Rectal smooth muscle tissue (tissue), 1 donor: ENCODE measurements around the gene DYRK3.

Experiments
- H3K27ac ChIP-seq: one replicate; pipeline ENCODE4 v1.7.0; 2013; ENCODE audit warnings: low read depth, low read length, inconsistent platforms
- H3K27me3 ChIP-seq: one replicate; pipeline ENCODE4 v1.7.0; 2013; ENCODE audit warnings: low read length; ENCODE audit not compliant: control insufficient read depth, insufficient read depth
- H3K36me3 ChIP-seq: one replicate; pipeline ENCODE4 v1.7.0; 2013; ENCODE audit warnings: low read length; ENCODE audit not compliant: control insufficient read depth, insufficient read depth
- H3K4me1 ChIP-seq: one replicate; pipeline ENCODE4 v1.7.0; 2013; ENCODE audit warnings: low read length; ENCODE audit not compliant: control insufficient read depth, insufficient read depth
- H3K4me3 ChIP-seq: one replicate; pipeline ENCODE4 v1.7.0; 2013; ENCODE audit warnings: low read length
- H3K9ac ChIP-seq: one replicate; pipeline ENCODE4 v1.7.0; 2013; ENCODE audit warnings: low read length

Gene DYRK3

DNA sequence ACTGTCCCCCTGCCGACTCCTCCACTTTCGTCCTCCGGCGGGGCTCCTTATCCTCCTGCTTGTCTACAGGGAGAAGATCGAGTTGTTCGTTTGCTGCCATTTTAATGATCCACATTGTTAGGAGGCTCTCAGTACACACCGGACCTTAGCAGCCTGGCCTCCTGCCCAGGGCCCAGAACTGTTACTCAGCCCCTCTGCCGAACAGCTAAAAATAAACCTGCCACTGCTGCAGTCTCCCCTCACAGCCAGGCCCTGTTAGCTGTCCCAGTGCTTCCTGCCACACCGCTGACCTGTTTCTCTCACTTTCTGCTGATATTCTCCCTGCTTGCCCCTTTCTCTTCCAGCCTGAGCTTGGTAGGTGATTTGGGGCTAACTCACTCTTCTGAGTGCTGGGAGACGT, 57.7 kb downstream of the DYRK3 start:
- H3K4me3 ChIP-seq: peak overlapping the region; percentile 46
- H3K9ac ChIP-seq: no peak overlapping the region
- H3K36me3 ChIP-seq: no peaks in the 10 kb centered on the region
- H3K27ac ChIP-seq: peak overlapping the region; percentile 77
- H3K27me3 ChIP-seq: no peaks in the 10 kb centered on the region
- H3K4me1 ChIP-seq: peaks cover 67% of the 10 kb centered on the region

GRCh38 chr1:206693592-206693991, 58.3 kb downstream of the DYRK3 start:
- Histone ChIP-seq H3K4me3 (peak overlapping the region; percentile 46), H3K36me3 (no peaks in the 10 kb centered on the region), H3K27me3 (no peaks in the 10 kb centered on the region), H3K4me1 (peaks cover 64% of the 10 kb centered on the region), H3K9ac (no peak overlapping the region), H3K27ac (peak overlapping the region; percentile 77)

- no peak overlapping the region for H3K9ac ChIP-seq
- H3K27ac ChIP-seq: peak overlapping the region; percentile 77
- H3K4me1 ChIP-seq: peaks cover 60% of the 10 kb centered on the region
- no peak overlapping the region for H3K4me3 ChIP-seq
- no peaks in the 10 kb centered on the region for H3K27me3 ChIP-seq
- no peaks in the 10 kb centered on the region for H3K36me3 ChIP-seq
These were observed 59.1 kb downstream of the DYRK3 start for GRCh38 chr1:206694171-206695124.

DNA sequence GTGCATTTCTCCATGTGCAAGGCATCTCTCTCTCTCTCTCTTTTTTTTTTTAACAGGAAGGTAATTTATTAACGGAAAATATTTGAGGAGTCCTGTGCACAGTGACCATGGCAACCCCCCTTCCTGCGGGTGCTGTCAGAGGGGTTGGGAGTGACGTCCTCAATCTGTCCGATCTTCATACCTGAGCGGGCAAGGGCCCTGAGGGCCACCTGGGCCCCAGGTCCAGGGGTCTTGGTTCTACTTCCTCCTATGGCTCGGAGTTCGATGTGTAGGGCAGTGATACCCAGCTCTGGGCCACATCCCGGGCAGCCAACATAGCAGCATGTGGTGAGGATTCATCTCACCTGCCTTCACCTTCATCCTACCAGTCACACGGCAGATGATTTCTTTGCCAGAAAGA, 60.4 kb downstream of the DYRK3 start:
- H3K4me3 ChIP-seq: no peak overlapping the region
- H3K4me1 ChIP-seq: peaks cover 53% of the 10 kb centered on the region
- H3K27ac ChIP-seq: no peak overlapping the region

DNA sequence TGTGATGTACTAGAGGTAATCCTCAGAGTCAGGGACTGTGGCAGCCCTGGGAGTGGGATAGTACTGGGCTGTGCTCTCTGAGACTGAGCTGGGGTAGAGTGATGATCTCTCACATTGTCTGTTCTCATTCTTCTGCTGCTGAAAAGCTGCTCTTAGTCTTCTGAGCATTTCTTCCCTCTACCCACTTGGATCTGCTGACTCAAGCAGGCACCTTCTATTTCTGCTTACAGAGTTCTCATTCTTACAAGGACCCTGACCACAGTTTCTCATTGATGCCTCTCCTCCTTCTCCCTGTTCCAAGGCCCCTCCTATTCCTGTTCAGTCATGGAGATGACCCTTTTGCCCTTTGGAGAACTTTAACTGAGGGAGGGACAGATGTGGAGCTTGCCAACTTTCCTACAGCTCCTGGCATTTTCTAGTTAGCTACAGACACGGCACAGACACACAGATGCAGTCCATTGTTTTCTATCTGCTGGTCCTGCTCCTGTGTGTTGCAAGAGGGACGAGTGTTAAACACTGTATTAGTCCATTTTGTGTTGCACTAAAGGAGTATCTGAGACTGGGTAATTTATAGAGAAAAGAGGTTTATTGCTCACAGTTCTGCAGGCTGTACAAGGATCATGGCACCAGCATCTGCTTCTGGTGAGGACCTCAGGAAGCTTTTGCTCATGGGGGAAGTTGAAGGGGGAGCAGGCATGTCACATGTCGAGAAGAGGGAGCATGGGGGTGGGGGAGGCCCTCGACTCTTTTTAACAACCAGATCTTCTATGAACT, 61.7 kb downstream of the DYRK3 start:
- no peaks in the 10 kb centered on the region for H3K27me3 ChIP-seq
- H3K27ac ChIP-seq: no peak overlapping the region
- H3K36me3 ChIP-seq: no peaks in the 10 kb centered on the region
- H3K4me1 ChIP-seq: peaks cover 47% of the 10 kb centered on the region
- no peak overlapping the region for H3K4me3 ChIP-seq
- no peak overlapping the region for H3K9ac ChIP-seq

More for the DNA sequence above, 60.4 kb downstream of the DYRK3 start:
- Histone ChIP-seq H3K36me3 (no peaks in the 10 kb centered on the region), H3K9ac (no peak overlapping the region), H3K27me3 (no peaks in the 10 kb centered on the region)

DNA sequence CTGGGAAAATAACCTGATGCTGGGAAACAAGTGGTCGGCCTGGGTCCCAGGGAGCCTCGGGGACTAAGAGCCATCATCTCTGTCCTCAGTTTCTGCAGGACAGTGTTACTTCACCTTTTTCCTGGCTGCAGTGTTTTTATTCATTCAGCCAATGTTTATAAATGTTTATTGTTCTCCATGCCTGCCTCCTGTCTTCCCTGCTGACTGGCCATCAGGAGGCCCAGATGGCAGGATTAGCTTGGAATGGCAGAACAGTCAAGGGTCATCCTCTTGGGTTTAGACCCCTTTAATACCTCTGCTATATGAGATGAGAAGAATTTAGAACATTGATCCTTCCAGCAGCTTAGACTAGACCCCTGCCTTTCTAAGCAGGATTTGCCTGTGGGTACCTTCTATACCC, 62.7 kb downstream of the DYRK3 start:
- no peak overlapping the region for H3K4me3 ChIP-seq
- no peak overlapping the region for H3K27ac ChIP-seq
- H3K27me3 ChIP-seq: no peaks in the 10 kb centered on the region
- H3K4me1 ChIP-seq: peaks cover 37% of the 10 kb centered on the region
- no peaks in the 10 kb centered on the region for H3K36me3 ChIP-seq
- no peak overlapping the region for H3K9ac ChIP-seq
